HG03378 (cell line): Measurements from ENCODE around the gene SLC6A7.
"Not testable (repeated sequence)": the region's sequence is repeated elsewhere in the genome, so short reads cannot be mapped to it uniquely, and the experiment has no call there.

Experiments used
- ATAC-seq: cut with Tn5 transposase; IDR thresholded peaks from one replicate; pipeline ENCODE4 v1.9.1; 2021; ENCODE audit warnings: mild to moderate bottlenecking, moderate library complexity; ENCODE audit not compliant: unreplicated experiment

The SLC6A7 gene

GRCh38 chr5:150239099-150239793, 49.4 kb downstream of the SLC6A7 start:
- no peak for ATAC-seq

DNA sequence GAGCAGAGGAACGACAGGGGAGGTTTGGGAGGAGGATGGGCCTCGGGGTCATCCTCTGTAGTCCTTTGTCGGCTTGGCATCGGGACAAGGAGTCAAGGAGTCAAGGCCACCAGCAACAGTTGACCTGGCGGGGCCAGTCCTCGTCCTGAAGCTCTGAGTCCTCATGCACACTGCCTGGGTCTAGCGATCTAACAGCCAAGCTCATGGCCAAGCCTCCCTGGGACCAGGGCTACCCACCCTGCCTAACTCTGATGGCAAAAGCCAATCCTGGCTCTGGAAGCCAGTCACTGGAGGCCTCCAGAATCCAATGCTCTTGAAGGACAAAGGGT, 49.9 kb downstream of the SLC6A7 start:
- no peak for ATAC-seq

GRCh38 chr5:150241298-150242160, 51.7 kb downstream of the SLC6A7 start:
- ATAC-seq: no peak

GRCh38 chr5:150242251-150242894, 52.5 kb downstream of the SLC6A7 start:
- no peak for ATAC-seq

DNA sequence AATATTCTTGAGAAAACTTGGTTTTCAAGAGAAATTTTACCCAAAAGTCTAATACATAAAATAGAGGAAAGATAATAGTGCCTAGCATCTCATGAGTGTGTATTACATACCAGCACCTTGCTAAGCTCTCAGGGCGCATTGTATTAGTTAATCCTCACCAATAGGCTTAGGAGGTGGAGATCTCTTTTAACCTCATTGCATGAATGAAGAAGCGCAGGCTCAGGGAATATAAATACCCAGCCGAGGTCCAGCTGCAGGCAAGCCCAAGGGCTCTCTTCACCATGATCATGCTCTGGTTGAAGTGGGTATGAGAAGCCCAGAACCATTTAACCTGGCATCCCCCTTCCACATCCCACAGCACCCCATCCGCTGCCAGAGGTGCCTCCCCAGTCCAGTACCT, 53.7 kb downstream of the SLC6A7 start:
- ATAC-seq: no peak

- no peak for ATAC-seq
Observed at GRCh38 chr5:150244209-150244608, 54.3 kb downstream of the SLC6A7 start.

GRCh38 chr5:150245111-150245789, 55.4 kb downstream of the SLC6A7 start:
- ATAC-seq: no peak

- no peak for ATAC-seq
Observed at GRCh38 chr5:150245808-150246207, 55.9 kb downstream of the SLC6A7 start.

DNA sequence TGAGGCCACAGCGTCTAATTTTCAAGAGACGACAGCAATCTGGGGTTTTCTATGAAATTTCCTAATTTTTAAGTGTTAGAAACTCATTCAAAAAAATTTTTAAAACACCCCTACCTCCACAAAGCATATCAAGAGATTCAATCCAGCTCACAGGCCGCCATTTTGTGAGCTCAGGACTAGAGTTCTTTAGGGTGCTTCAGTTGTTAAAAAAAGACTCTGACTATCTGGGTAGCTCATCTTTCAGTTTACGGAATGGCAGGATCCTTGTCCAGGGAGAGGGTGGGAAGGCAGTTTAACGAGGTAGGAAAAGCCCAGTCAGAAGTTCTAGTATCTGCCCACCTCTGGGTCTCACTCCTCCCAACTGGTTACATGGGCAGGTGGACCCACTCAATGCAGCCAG, 56.6 kb downstream of the SLC6A7 start:
- ATAC-seq: no peak

- no peak for ATAC-seq
Observed at GRCh38 chr5:150246835-150247234, 57.0 kb downstream of the SLC6A7 start.

- ATAC-seq: no peak
Observed at GRCh38 chr5:150247726-150248125, 57.9 kb downstream of the SLC6A7 start.

- ATAC-seq: not testable (repeated sequence)
Observed at GRCh38 chr5:150248493-150248892, 58.6 kb downstream of the SLC6A7 start.

DNA sequence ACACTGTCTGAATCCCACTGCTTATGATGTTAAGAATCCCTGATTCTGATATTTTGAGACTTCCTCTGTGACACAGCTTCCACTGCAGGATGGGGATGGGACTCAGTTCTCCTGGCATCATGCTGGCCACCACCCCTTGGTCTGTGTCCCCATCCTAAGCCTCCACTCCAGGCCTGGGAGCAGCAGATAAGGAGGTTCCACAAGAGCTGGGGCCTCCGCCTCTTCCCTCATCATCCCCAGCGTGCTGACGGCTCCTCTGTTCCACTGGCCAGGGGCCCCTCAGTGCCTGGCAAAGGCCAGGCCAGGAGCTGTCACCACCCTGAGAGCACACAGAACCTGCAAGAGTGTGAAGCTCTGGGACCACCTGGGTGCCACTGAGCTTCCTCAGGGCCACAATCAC, 59.1 kb downstream of the SLC6A7 start:
- no peak for ATAC-seq

DNA sequence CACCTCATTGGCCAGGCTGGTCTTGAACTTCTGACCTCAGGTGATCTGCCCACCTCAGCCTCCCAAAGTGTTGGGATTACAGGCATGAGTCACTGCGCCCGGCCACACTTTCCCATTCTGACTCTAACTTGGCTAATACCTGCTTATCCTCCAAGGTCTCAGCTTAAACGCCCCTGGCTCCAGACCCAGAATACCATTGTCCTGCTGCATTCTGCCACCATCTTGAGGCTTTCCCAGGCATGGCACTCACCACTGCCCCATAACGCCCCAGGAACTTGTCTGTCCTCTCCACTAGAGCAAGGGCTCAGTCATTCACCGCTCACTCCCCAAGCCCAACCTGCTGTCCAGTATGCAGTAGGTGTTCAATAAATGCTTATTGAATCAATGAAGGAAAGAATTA, 59.9 kb downstream of the SLC6A7 start:
- no peak for ATAC-seq

GRCh38 chr5:150251504-150251903, 61.6 kb downstream of the SLC6A7 start:
- ATAC-seq: no peak

DNA sequence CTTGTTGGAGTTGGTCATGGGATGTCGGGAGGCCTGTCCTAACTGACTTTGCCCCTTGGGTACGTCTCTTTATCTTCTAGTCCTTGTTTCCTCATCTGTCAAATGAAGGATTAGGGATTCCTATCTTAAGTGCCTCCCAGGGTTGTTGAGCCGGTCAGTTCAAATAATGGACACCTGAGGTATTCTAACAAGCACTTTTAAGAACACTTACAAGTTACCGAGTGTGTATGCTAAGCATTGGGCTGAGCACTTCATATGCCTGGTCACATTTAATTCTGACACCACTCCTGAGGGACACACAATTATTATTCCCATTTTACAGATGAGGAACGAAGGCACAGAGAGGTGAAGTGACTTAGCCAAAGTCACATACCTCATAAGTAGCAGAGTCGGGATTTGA, 62.6 kb downstream of the SLC6A7 start:
- no peak for ATAC-seq

DNA sequence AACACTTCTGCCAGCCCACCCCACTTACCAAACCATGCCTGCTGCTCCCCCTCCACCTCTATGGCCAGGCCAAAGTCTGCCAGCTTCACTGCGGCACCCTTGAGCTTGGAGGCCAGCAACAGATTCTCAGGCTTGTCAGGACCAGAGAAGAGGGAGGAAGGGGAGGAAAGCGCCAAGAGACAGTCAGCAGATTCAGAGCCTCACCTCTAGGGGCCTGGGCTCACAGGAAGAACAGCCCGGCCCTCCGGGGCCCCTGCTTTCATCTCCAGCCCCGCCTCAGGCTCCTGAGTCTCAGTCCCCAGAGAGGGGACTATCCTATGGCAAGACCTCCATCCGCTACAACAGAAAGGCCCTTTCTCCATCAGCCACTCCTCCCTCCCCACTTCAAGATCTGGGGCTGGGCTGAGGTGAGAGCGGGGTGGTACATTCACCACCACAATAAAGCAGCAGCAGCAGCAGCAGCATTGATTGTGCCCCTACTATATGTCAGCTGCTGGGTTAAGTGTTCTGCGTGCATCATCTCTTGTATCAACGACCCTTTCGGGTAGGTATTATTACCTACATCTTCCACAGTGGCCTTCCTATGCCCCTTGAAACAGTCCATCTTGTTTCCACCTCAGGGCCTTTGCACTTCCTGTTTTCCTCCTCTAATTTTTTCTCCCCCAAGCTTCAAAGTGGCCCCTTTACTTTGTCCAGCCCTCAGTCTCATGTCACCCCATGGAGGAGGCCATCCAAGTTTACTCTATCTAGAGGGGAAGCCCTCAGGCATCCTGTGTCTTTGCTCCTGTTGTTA, 63.8 kb downstream of the SLC6A7 start:
- no peak for ATAC-seq

- ATAC-seq: no peak
Observed at GRCh38 chr5:150254363-150254762, 64.5 kb downstream of the SLC6A7 start.

DNA sequence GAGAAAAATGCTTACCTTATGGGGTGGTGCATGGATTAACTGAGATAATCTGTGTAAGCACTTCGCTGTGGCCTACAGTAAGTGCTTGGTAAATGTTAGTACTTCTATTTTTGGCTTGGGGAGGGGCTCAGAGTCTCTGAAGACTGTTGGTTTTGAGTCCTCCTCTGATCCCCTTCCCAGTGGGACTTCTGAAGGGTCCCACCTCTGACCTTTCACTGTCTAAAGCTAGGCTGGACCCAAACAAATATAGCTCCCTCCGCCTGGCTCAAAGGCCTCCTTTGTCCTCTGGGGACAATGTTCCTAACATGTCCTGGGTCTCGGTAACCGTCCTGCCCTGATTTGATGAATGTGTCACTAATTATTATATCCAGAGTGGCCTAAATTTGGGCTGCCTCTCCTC, 64.9 kb downstream of the SLC6A7 start:
- ATAC-seq: no peak

DNA sequence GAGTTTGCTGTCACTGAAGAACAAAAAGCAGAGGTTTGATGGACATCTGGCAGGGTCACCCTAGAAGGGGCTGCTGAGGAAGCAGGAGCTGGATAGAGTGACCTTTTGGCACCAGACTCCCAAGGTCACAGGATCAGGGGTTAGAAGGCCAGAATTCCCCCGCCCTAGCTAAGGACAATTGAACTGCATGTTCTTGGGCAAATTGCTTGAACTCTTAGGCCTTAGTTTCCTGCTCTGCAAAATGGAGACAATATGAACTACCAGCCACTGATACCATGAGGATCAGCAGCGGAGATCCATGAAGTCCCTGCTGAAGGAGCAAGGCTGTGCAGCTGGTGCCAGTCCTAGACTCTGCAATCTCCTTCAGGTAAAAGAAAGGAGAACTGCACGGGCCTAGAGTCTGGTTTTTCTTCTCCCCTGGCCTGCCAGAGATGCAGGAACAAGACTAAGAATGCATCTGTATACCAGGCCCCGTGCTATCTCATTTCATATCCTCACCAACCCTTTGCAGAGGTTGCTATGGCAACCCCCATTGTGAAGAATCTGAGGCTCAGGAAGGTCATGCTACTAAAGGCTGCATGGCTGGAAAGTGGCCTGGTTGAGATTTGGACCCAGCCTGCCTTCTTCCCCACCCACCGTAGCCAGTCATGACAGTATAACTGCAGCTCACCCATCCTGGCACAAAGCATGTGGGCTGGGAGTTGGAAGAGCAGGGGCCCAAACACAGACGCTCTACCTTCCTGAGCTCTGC, 66.0 kb downstream of the SLC6A7 start:
- no peak for ATAC-seq
